Sigmoid colon (tissue), 7 donors: ENCODE measurements around the gene ITPR2. TPM values are rescaled to one million over a fixed set of nuclear protein-coding genes. Genes with fewer than 3 reads are reported as not detected.
A peak's percentile ranks its signal among the peaks of the same experiment; 100 is the strongest.

Experiments
- DNase-seq: peaks from one replicate; pipeline ENCODE4 v3.0.0-alpha.2; 2019
- H3K27ac ChIP-seq, 4 donors: fragments of 200-600 bp; sonication (generic); one replicate each; pipeline ENCODE4 v1.5.1; 2016 to 2019; ENCODE audit warnings: mild to moderate bottlenecking in 1 of 4
- H3K27me3 ChIP-seq, 3 donors: fragments of 200-600 bp; sonication (generic); one replicate each; pipeline ENCODE4 v1.5.1; 2019; ENCODE audit warnings: mild to moderate bottlenecking in 1 of 3
- H3K36me3 ChIP-seq, 4 donors: fragments of 200-600 bp; sonication (generic); one replicate each; pipeline ENCODE4 v1.5.1; 2016 to 2019
- H3K4me1 ChIP-seq, 4 donors: fragments of 200-600 bp; sonication (generic); one replicate each; pipeline ENCODE4 v1.5.1; 2017 to 2019
- H3K4me3 ChIP-seq, 4 donors: fragments of 200-600 bp; sonication (generic); one replicate each; pipeline ENCODE4 v1.5.1; 2017 to 2019; ENCODE audit warnings: mild to moderate bottlenecking in 2 of 4, moderate library complexity in 1 of 4
- H3K9me3 ChIP-seq, 4 donors: fragments of 200-600 bp in 3 of 4; sonication (generic) in 3 of 4; one replicate each; pipeline versions ENCODE4 v1.5.1 to v1.6.1; 2013 to 2019
- CTCF ChIP-seq, 4 experiments: fragments of 450-650 bp in 3 of 4; fragments of 200-600 bp in 1 of 4; IDR thresholded peaks; one replicate each; pipeline ENCODE4 v1.5.1; 2016 to 2019; ENCODE audit warnings: antibody characterized with exemption in 4 of 4, mild to moderate bottlenecking in 3 of 4, moderate library complexity in 2 of 4
- EP300 ChIP-seq, 4 donors: sonication (generic); formaldehyde crosslinking; IDR thresholded peaks; one replicate each; pipeline ENCODE4 v1.6.1; 2017; ENCODE audit warnings: antibody characterized with exemption in 4 of 4
- POLR2A ChIP-seq, 2 donors: fragments of 450-650 bp; IDR thresholded peaks; one replicate each; pipeline ENCODE4 v1.6.1; 2016; ENCODE audit warnings: antibody characterized with exemption in 2 of 2, mild to moderate bottlenecking in 2 of 2, moderate library complexity in 2 of 2
- POLR2AphosphoS5 ChIP-seq, 4 donors: sonication (generic); formaldehyde crosslinking; IDR thresholded peaks; one replicate each; pipeline ENCODE4 v1.6.1; 2017; ENCODE audit warnings: antibody characterized with exemption in 4 of 4
- WGBS, 2 donors: extraction: QIAGEN DNeasy Blood & Tissue Kit; methylation state at CpG; one replicate each; pipeline ENCODE4 v1.1.7; 2013; 5-methylcytosine and 5-hydroxymethylcytosine counted together
- intact Hi-C: fragments of 100-400 bp; cut with DNase I; formaldehyde crosslinking; loops from one replicate; pipeline ENCODE4 v1.15.1; 2023
- polyA plus RNA-seq, 3 donors: library from polyadenylated mRNA; stranded (reverse); fragments of 200-250 nt; gene quantifications; one replicate each; pipeline ENCODE4 v1.2.3, GENCODE V29; 2013
- total RNA-seq, 4 donors: library from RNA; depleted of rRNA; stranded (reverse); fragments of >200 nt; gene quantifications; one replicate each; pipeline ENCODE4 v1.1.0, GENCODE V29; 2016
- donor health status: healthy with polysubstance abuse.
- donor health status: Bipolar disorder and iron deficiency.
- donor health status: healthy.

ITPR2 gene
- total and polyA plus RNA-seq, 7 donors = 1.4 to 78.1 (median 58.9) TPM

GRCh38 chr12:26704214-26704613 is 128.8 kb downstream of the ITPR2 start:
- Histone ChIP-seq H3K4me3 (no peak overlapping the region), H3K4me1 (peaks cover 0 to 23% (median 18%) of the 10 kb centered on the region in 4 donors), H3K27me3 (no peaks in the 10 kb centered on the region), H3K36me3 (no peaks in the 10 kb centered on the region), H3K9me3 (no peaks in the 10 kb centered on the region), H3K27ac (peak overlapping the region in 1 of 4 donors; percentile 8)
- DNase-seq = no peak
- TF ChIP-seq CTCF (IDR thresholded peaks at IDR 0.05) = no peak
- no peak for TF ChIP-seq POLR2AphosphoS5 (IDR thresholded peaks at IDR 0.05)
- no peak for TF ChIP-seq EP300 (IDR thresholded peaks at IDR 0.05)
- no peak for TF ChIP-seq POLR2A (IDR thresholded peaks at IDR 0.05)
- intact Hi-C loops = loop anchor here (5.0 kb wide), 1 partner anchor 607 kb away; no protein-coding TSS in a partner anchor
- 24 to 58% methylated on average over 1 of the region's 1 CpG for WGBS, 2 donors

DNA sequence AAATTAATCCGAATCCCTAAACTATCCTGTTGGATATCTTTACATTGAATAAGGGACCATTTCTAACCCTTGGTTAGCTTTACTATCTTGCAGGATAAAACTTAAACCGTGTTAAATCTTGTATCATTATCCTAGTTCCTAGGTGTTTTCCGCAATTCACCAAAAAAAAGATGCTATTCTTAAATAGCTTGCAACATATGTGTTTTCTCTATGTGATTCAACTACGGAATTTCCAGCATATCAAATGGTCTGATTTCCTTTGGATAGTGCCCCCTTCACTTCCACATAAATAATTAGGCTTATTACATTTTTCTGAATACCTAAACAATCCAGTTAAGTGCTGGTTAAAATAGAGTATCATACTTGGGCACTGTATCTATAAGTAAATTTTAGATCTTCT is 130.3 kb downstream of the ITPR2 start:
- Histone ChIP-seq H3K4me3 (no peak overlapping the region), H3K27ac (no peak overlapping the region), H3K36me3 (peaks cover 0 to 9% (median 0%) of the 10 kb centered on the region in 4 donors), H3K27me3 (no peaks in the 10 kb centered on the region), H3K9me3 (no peaks in the 10 kb centered on the region), H3K4me1 (peaks cover 0 to 23% (median 18%) of the 10 kb centered on the region in 4 donors)
- intact Hi-C loops = loop anchor here (5.0 kb wide), 1 partner anchor 605 kb away; no protein-coding TSS in a partner anchor
- TF ChIP-seq POLR2AphosphoS5 (IDR thresholded peaks at IDR 0.05) (no peak), EP300 (IDR thresholded peaks at IDR 0.05) (no peak), CTCF (IDR thresholded peaks at IDR 0.05) (no peak), POLR2A (IDR thresholded peaks at IDR 0.05) (no peak)
- DNase-seq = no peak
- WGBS, 2 donors = 91 to 95% methylated on average over 4 of the region's 4 CpGs

- H3K27me3 ChIP-seq = no peaks in the 10 kb centered on the region
- peaks cover 0 to 23% (median 18%) of the 10 kb centered on the region in 4 donors for H3K4me1 ChIP-seq
- DNase-seq = no peak
- no peak overlapping the region for H3K4me3 ChIP-seq
- peaks cover 0 to 9% (median 0%) of the 10 kb centered on the region in 4 donors for H3K36me3 ChIP-seq
- TF ChIP-seq POLR2A (IDR thresholded peaks at IDR 0.05) (no peak), POLR2AphosphoS5 (IDR thresholded peaks at IDR 0.05) (no peak), EP300 (IDR thresholded peaks at IDR 0.05) (no peak), CTCF (IDR thresholded peaks at IDR 0.05) (peak; percentile 15 to 59 (median 32))
- 81 to 93% methylated on average over 1 of the region's 1 CpG for WGBS, 2 donors
- no peaks in the 10 kb centered on the region for H3K9me3 ChIP-seq
- intact Hi-C loops = loop anchor here (5.0 kb wide), 1 partner anchor 604 kb away; no protein-coding TSS in a partner anchor
- no peak overlapping the region for H3K27ac ChIP-seq
Observed at GRCh38 chr12:26701604-26702215, 131.3 kb downstream of the ITPR2 start.

DNA sequence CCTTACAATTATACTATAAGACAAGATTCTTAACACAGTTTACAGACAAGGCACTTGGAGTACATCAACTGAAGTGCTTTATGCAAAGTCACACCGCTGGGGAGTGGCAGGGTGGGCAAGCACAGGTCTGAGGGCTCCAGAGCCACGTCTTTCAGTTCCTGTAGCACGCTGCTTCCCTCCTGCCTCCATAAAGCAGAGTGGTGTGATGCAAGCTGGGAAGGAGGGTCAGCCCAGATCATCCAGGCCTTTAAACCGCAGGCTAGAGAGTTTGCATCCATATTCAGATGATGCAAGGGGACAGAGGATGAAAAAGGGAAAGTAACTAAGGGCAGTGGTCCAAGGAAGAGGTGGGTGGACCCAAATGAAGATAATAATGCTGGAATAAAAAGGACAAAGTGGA is 132.6 kb downstream of the ITPR2 start:
- Histone ChIP-seq H3K27me3 (no peaks in the 10 kb centered on the region), H3K36me3 (peaks cover 0 to 9% (median 0%) of the 10 kb centered on the region in 4 donors), H3K9me3 (no peaks in the 10 kb centered on the region), H3K27ac (no peak overlapping the region), H3K4me1 (peaks cover 0 to 17% (median 13%) of the 10 kb centered on the region in 4 donors), H3K4me3 (no peak overlapping the region)
- 84 to 91% methylated on average over 4 of the region's 4 CpGs for WGBS, 2 donors
- no peak for DNase-seq
- TF ChIP-seq CTCF (IDR thresholded peaks at IDR 0.05) (no peak), EP300 (IDR thresholded peaks at IDR 0.05) (no peak), POLR2A (IDR thresholded peaks at IDR 0.05) (no peak), POLR2AphosphoS5 (IDR thresholded peaks at IDR 0.05) (no peak)
- intact Hi-C loops = loop anchor here (5.0 kb wide), 1 partner anchor 603 kb away; no protein-coding TSS in a partner anchor
